ENCODE data around the gene EDEM2.
A peak's percentile ranks its signal among the peaks of the same experiment; 100 is the strongest.
"Not testable (repeated sequence)": the region's sequence is repeated elsewhere in the genome, so short reads cannot be mapped to it uniquely, and the experiment has no call there.

EDEM2 gene

GRCh38 chr20:35129647-35130069 lies 17.5 kb downstream of the EDEM2 start:
- no peak for DNase-seq (ENCODE audit: low spot score)

GRCh38 chr20:35125753-35126152 lies 21.4 kb downstream of the EDEM2 start:
- DNase-seq (ENCODE audit: low spot score), result no peak

DNA sequence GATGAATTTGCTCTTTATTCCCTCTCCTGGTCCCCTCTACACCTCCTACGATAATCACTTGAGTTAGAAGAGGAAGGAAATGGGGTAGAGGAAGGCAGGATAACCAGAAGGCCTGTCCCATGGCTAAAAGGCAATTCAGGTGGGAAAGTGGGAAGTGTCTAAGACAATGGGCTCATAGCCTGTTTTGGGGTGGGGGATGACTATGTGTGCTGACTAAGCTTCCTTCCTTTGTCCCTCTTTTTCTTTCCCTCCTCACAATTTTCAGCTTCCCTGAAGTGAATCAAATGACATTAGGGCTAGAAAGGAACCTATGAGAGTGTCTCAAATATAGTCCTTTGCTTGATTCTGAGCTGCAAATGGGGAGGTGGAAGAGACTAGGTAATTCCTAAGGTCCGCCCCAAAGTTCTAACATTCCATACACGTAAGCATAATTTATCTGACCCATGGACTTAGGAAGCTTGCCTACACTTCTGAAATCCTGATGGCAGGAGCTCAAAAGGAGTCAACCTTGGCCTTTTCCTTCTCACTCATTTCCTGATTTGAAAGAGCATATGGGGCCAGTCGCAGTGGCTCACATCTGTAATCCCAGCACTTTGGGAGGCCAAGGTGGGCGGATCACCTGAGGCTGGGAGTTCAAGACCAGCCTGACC lies 24.3 kb downstream of the EDEM2 start:
- DNase-seq (ENCODE audit: low spot score), result no peak

DNA sequence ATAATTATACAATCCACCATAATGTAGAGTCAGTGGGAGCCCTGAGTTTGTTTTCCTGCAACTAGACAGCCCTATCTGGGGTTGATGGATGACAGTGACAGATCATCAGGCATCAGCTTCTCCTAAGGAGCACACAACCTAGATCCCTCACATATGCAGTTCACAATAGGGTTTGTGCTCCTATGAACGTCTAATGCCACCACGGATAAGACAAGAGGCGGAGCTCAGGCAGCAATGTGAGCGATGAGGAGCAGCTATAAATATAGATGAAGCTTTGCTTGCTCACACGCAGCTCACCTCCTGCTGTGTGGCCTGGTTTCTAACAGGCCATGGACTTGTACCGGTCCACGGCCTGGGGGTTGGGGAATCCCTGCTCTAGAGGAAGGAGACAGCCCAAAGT lies 25.9 kb downstream of the EDEM2 start:
- DNase-seq (ENCODE audit: low spot score), result no peak

DNA sequence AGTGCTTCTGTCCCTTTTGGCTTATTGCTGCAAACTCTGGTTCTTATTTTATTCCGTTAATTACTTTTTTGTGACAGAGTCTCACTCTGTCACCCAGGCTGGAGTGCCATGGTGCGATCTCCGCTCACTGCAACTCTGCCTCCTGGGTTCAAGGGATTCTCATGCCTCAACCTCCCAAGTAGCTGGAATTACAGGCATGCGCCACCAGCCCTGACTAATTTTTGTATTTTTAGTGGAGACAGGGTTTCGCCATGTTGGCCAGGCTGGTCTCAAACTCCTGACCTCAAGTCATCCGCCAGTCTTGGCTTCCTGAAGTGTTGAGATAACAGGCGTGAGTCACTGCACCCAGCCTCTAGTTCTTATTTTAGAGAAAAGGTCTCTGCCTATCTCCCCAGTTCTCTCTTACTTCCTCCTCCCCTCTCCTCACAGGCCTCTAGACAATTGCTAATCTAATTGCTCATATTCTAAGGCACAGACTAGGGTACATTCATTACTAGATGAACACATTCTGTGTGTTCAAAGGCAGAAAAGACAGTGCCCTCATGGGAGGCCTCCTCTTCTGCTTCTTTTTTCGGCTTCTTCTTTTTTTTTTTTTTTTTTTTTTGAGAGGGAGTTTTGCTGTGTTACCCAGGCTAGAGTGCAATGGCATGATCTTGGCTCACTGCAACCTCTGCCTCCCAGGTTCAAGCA lies 27.0 kb downstream of the EDEM2 start:
- no peak for DNase-seq (ENCODE audit: low spot score)

GRCh38 chr20:35117629-35118028 lies 29.5 kb downstream of the EDEM2 start:
- no peak for DNase-seq (ENCODE audit: low spot score)

GRCh38 chr20:35117196-35117595 lies 29.9 kb downstream of the EDEM2 start:
- no peak for DNase-seq (ENCODE audit: low spot score)

DNA sequence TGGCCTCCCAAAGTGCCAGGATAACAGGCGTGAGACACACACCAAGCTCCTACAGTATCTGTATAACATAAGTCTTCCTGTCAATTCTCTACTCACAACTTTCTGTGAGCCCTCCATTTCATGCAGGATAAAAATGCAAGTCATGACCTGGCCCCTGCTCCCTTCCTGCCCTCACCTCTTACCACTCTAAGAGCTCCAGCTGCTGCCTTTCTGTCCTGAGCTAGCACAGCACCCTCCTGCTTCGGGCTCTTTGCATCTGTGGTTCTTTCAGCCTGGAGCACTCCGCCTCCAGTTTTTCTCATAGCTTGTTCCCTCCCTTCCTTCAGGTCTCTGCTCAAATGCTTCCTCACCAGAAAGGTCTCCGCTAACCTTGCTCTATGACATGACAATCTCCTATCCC lies 30.9 kb downstream of the EDEM2 start:
- DNase-seq (ENCODE audit: low spot score), result no peak

DNA sequence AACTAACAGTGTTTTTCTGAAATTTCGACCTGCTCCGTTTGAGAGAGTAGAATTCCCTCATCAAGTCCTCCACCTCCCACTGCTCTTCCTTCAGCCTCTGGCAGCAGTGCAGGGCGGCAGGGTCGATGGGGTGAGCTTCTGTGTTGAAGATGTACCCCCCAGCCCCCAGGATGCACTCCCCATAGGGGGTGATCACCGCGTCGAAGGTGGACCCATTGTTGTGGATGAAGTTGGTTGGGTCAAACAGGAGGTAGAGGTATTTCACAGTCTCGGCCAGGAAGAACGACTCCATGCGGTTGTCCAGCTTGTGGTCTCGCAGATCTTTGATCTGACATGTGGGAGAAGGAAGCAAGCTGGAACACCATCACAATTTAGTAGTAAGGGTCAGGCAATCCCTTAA lies 31.5 kb downstream of the EDEM2 start:
- no peak for DNase-seq (ENCODE audit: low spot score)

- not testable (repeated sequence) for DNase-seq (ENCODE audit: low spot score)
These were observed 34.9 kb downstream of the EDEM2 start for GRCh38 chr20:35112276-35112675.

GRCh38 chr20:35111141-35111888 lies 35.8 kb downstream of the EDEM2 start:
- no peak for DNase-seq (ENCODE audit: low spot score)

- no peak for DNase-seq (ENCODE audit: low spot score)
These were observed 38.2 kb downstream of the EDEM2 start for GRCh38 chr20:35108921-35109320.

DNA sequence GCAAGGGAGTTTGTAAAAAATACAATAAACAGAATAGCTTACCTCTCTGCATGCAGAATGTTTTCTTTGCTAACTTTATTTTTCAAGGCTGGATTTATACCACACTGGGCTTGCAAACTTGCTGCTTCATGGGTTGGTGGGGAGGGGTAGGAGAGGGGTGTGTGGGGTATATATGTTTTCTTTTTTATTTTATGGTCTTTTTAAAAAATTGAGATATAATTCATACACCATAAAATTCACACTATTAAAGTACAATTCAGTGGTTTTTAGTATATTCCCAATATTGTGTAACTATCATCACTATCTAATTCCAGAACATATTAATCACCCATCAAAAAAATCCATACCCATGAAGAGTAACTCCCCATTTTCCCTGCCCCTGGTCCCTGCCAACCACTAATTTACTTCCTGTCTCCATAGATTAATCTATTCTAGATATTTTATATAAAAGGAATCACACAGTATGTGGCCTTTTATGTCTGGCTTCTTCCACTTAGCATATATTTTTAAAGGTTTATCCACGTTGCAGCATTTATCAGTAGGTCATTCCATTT lies 40.2 kb downstream of the EDEM2 start:
- no peak for DNase-seq (ENCODE audit: low spot score)

GRCh38 chr20:35104685-35105295 lies 42.3 kb downstream of the EDEM2 start:
- DNase-seq (ENCODE audit: low spot score), result no peak

GRCh38 chr20:35101620-35102019 lies 45.5 kb downstream of the EDEM2 start:
- DNase-seq (ENCODE audit: low spot score), result no peak

DNA sequence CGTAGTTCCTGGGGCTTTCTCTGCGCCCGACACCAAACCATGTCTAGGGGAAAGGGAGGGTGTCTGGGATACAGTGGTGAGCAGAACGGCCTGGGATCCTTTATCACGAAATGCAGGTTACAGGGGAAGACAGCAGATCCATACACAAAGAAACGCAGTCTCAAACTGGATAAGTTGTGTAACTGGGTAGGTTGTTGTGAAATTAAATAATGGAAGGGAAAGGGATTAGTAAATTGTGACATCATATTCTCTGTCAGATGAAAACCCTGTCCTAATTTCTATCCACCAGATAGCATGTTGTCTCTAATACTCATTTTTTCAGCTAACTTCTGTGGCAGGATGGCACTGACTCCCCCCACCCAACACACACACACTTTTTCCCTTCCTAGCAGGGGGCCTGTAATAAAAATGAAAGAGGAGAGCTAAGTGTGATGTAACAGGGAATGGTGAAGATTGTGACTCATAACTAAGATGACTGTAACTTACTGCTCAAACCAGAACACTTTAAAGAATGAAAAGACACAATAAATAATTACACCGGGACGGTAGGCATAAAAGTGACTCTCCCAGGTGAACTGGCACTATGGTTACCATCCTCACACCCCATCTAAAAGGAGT lies 53.8 kb downstream of the EDEM2 start:
- no peak for DNase-seq (ENCODE audit: low spot score)

GRCh38 chr20:35092524-35093266 lies 54.4 kb downstream of the EDEM2 start, which contains the start of gene TRPC4AP:
Gene TRPC4AP (minus strand): TSS chr20:35092807. CDS start chr20:35092781, 26 bp downstream.
- DNase-seq (ENCODE audit: low spot score), result peak; percentile 95

DNA sequence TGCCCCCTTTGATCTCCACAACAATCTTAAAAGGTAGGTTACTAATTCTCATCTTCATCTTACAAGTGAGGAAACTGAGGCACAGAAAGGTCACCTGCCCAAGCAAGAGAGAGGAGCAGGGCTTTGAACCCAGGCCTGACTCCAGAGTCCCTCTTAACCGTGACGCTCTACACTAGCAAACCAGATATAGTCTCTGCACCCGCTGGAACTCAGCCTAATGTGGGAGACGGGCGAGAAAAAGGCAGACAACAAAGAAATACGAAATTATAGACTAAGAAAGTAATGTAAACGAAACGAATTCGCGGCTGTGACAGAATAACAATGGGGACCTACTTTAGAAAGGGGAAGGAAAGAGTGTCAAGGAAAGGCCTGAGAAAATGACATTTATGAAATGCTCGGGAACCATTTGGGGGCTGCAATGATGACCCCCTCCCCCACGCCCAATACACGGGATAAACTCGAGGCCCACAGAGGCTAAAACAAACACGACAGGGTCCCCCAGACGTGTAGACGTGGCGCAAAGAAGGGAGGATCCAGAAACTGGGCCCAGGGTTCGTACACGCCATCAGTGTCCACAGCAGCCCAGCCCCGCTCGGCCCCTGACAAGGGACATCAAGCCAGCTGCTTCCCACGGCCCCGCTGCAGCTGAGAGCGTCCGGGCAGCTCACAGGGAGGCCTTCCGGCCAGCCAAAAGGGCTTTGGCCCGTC lies 55.2 kb downstream of the EDEM2 start:
- no peak for DNase-seq (ENCODE audit: low spot score)

DNA sequence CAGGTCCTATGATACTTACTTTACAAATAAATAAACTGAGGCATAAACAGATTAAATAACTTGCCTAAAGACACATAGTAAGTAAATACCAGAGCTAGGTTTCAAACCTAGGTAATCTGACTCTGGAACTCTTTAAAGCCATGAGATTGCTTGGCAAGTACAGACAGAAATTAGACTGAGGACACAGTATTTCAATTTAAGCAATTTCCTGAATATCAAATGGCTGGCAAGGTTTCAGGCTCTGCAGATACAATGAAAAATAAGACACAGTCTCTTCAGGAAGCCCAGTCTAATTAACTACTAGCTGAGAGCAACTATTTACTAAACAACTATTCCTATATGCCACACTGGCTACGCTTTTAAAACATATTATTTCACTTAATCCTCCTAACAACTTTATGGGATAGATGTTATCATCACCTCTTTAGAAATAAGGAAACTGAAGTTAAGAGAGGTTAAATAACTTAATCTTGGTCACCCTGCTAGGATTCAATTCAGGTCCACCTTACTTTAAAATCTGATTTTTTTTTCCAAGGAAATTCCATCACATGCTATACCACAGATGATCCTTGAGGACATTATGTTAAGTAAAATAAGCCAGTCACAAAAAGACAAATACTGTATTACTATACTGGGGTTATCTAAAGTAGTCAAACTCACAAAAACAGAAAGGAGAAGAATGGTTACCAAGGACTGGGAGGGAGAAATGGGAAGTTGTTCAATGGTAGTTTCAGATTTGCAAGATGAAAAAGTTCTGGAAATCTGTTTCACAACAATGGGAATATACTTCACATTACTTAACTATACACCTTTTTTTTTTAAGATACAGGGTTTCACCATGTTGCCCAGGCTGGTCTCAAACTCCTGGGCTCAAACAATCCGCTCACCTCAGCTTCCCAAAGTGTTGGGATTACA lies 58.6 kb downstream of the EDEM2 start:
- DNase-seq (ENCODE audit: low spot score), result no peak
